GM21367 (cell line): Measurements from ENCODE around the gene SH2B3.

Experiments used
- ATAC-seq: cut with Tn5 transposase; IDR thresholded peaks from one replicate; pipeline ENCODE4 v1.9.1; 2021; ENCODE audit not compliant: unreplicated experiment

SH2B3 gene

GRCh38 chr12:111427417-111428074, 21.8 kb downstream of the SH2B3 start:
- ATAC-seq, result no peak

GRCh38 chr12:111428081-111428727, 22.5 kb downstream of the SH2B3 start:
- ATAC-seq, result no peak

GRCh38 chr12:111428728-111429175, 23.0 kb downstream of the SH2B3 start:
- ATAC-seq, result no peak

DNA sequence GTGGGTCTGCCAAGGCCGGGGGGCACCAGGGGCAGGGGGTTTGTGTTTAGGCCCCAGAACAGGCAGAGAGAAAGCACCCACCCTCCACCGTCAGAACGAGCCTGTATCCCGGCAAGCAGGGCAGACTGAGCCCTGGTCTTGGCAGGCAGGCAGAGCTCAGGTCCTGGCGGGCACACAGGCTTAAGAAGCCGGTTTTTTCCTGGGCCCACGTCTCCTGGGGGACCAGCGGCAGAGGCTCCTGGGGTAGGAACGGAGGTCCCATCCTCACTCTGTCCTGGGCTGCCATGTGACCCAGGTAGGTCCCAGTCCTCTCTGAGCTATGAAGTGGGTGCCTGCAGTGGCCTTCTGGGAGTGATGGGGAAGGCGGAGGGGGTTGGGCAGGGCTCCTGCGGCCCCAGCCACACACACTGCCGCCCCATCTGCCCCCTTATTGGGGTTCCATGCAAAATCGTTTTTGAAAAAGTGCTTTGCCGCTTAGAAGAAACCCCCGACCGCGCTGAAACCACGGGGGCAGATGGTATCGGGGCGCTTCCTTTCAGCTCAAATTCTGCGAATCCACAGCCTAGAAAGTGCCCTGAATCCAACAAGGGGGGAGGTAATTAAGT, 24.2 kb downstream of the SH2B3 start:
- no peak for ATAC-seq

DNA sequence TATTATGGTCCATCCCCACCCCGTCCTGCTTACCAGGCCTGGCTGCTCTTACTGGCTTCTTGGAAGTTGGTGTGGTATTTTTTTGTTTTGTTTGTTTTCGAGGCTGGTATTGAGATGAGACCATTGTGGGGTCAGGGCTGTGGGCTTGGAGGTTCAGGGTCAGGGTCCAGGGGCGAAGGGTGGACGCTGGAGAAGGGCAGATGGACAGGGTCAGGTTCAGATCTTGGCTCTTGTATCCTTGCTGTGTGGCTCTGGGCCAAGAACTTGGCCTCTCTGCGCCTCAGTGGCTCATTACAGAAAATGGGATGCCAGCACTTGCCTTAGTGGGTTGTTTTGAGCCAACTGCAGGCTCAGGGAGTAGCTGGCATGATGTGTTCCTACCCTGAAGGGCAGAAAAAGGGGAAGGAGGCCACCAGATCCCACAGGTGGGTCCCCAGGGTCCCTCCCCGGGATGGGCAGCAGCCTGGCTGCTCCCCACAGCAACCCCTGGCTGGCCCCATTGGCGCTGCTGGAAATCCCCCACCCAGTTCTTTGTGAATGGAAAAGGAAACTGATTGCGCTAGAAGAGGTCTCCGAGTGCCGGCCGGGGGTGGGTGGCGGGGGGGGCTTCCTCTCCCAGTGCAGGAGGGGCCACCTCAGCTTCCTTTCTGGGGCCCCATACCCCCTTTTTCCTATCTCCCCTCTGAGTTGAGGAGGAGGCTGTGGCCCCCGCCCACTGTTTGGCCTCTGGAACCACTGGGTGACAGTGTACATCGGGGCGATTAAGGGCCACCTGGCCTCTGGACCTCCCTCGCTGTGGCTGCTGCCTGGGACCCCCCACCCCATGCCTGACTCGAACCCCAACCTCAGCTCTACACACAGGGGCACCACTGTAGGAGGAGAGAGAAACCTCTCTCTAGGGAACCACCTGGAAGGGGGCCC, 25.0 kb downstream of the SH2B3 start:
- no peak for ATAC-seq

GRCh38 chr12:111431772-111432171, 26.0 kb downstream of the SH2B3 start:
- no peak for ATAC-seq

DNA sequence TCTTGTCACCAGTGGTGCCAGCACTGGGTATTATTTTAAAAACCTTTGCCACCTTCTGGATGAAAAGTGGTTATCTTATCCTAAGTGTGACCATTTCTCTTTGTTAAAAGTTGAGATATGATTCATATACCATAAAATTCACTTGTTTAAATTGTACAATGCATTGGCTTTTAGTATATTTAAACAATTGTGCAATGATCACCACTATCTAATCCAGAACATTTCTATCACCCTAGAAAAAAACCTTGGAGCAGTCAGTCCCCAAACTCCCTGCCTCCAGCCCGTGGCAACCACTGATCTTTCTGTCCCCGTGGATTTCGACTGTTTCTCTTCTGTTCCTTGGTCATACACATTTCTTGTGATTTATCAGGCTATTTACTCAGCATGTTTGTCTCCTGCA, 28.3 kb downstream of the SH2B3 start:
- ATAC-seq, result no peak

- ATAC-seq, result peak; percentile 52
Observed at GRCh38 chr12:111434680-111435338, 29.1 kb downstream of the SH2B3 start.

DNA sequence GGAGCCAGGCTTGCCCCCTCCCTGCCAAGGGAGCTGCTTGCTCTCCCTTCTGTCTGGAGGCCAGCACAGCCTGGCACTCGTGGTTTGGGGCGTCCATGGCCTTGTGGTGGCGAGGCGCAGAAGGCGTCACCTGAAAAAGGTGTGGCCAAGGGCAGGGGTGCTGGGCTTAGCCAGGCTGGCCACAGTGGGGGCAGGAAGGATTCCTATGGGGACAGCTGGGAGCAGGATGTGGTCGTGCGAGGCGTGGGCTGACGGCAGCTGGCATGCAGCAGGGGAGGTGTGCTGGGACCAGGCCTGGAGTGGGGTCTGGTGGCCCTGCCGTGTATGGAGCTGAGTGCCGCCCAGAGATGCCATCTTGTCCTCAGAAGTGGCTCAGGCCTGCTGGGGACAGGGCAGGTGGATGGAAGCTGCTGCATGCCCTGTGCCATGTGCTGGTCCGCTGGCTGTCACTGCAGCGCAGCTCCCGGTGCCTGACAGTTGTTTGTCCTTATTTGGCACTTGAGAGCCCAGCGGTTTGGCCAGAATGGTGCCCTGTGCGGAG, 30.0 kb downstream of the SH2B3 start:
- no peak for ATAC-seq

DNA sequence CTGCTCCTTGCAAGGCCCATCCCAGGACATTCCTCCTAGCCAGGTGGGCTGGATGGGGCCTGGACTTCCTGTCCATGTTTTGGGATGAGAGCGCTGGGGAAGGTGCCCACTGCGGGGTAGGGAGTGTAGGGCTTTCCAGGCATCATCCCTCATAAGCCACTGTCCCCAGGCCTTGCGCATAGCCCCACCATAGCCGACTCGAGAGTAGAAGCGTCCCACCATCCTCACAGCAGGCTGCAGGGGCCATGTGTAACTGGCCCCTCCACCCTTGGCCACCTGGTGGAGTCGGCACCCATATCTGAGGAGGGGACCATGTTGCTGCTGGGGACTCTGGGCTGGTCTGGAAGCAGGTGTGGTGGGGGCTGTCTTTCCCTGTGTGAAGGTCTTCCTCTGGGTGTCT, 30.5 kb downstream of the SH2B3 start:
- ATAC-seq, result no peak

- no peak for ATAC-seq
Observed at GRCh38 chr12:111436811-111437210, 31.1 kb downstream of the SH2B3 start.

GRCh38 chr12:111437816-111438454, 32.2 kb downstream of the SH2B3 start:
- ATAC-seq, result no peak

GRCh38 chr12:111438481-111438880, 32.8 kb downstream of the SH2B3 start:
- no peak for ATAC-seq

DNA sequence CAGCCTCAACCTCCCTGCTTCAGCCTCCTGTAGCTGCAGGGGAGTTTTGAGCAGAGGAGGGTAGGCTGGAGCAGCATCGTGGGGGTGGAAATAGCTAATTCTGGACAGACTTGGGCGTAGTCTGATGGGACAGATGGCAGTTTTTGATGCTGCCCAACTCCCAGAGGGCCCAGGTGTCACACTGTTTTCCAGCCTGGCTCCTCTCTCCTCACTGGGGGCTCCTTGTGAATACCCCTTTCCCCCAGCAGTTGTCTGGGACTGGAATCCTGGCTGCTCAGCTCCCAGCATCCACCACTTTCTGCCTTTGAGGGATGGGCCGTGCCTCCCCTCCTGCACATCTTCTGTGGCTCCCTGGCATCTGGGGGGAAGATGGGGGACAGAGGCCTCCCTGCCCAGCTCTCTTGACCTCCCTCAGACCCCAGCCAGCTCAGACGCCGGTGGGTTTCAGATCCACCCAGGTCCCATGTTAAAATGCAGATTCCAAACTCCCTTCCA, 34.0 kb downstream of the SH2B3 start:
- ATAC-seq, result no peak

DNA sequence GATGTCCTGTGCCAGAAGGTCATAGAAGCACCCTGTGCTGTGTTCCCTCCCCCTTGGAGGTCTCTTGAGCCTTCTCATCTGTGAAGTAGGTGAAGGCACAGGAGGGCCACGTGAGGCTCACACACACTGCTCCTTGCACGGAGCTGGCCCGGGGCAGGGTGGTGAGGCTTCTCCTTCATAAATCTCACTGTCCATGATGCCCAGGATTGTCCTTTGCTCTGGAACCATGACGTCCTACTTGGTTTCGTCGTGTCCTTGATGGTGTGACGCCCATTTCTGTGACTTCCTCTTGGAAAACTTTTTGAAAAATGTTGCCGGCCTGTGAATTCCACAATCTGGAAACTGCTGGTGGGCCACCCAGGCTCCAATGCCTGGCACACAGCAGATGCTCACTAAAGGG, 34.4 kb downstream of the SH2B3 start:
- no peak for ATAC-seq

GRCh38 chr12:111440631-111441030, 34.9 kb downstream of the SH2B3 start:
- no peak for ATAC-seq

- no peak for ATAC-seq
Observed at GRCh38 chr12:111441107-111441928, 35.6 kb downstream of the SH2B3 start.

- no peak for ATAC-seq
Observed at GRCh38 chr12:111442301-111443045, 36.8 kb downstream of the SH2B3 start.
